Osteoblast (primary cell): Measurements from ENCODE around the gene STPG3. TPM values are rescaled to one million over a fixed set of nuclear protein-coding genes. Genes with fewer than 3 reads are reported as not detected.

Experiments used
- DNase-seq: peaks from one replicate; pipeline ENCODE4 v3.0.0; 2011; ENCODE audit warnings: low spot score, mixed read lengths; ENCODE audit not compliant: insufficient read length; ENCODE audit errors: missing footprints
- H2AFZ ChIP-seq: 2 replicates; pipeline ENCODE4 v1.6.0; 2011; ENCODE audit warnings: mild to moderate bottlenecking, low read length
- H3K27ac ChIP-seq: 2 replicates; pipeline ENCODE4 v1.5.1; 2011; ENCODE audit warnings: mild to moderate bottlenecking, low read depth, low read length, moderate library complexity
- H3K27me3 ChIP-seq: 2 replicates; pipeline ENCODE4 v1.6.0; 2012; ENCODE audit warnings: mild to moderate bottlenecking, control low read depth, inconsistent platforms, low read length, moderate library complexity; ENCODE audit not compliant: insufficient read depth
- H3K36me3 ChIP-seq: 2 replicates; pipeline ENCODE4 v1.5.1; 2011; ENCODE audit warnings: mild to moderate bottlenecking, low read length, control low read depth, moderate library complexity; ENCODE audit not compliant: insufficient read depth
- H3K4me1 ChIP-seq: 2 replicates; pipeline ENCODE4 v1.5.1; 2011; ENCODE audit warnings: mild to moderate bottlenecking, low read length, control low read depth, moderate library complexity; ENCODE audit not compliant: insufficient read depth
- H3K4me2 ChIP-seq: 2 replicates; pipeline ENCODE4 v1.6.0; 2011; ENCODE audit warnings: mild to moderate bottlenecking, low read length; ENCODE audit not compliant: insufficient read depth
- H3K4me3 ChIP-seq: fragments of 200-600 bp; sonication (generic); 3 replicates; pipeline ENCODE4 v1.5.1; 2012; ENCODE audit warnings: mild to moderate bottlenecking, low read length, inconsistent platforms; ENCODE audit not compliant: insufficient read depth
- H3K79me2 ChIP-seq: 2 replicates; pipeline ENCODE4 v1.6.0; 2012; ENCODE audit warnings: mild to moderate bottlenecking, low read length, control low read depth, inconsistent platforms; ENCODE audit not compliant: insufficient read depth
- H3K9me3 ChIP-seq: 2 replicates; pipeline ENCODE4 v1.5.1; 2011; ENCODE audit warnings: low read depth, low read length, control low read depth
- H4K20me1 ChIP-seq: 2 replicates; pipeline ENCODE4 v1.6.0; 2012; ENCODE audit warnings: mild to moderate bottlenecking, low read length, control low read depth; ENCODE audit not compliant: insufficient read depth
- CTCF ChIP-seq: IDR thresholded peaks from 2 replicates; pipeline ENCODE4 v1.5.1; 2011; ENCODE audit warnings: mild to moderate bottlenecking, low read depth, low read length, moderate library complexity; ENCODE audit errors: extremely low read depth
- total RNA-seq: library from RNA; depleted of rRNA; stranded (reverse); fragments of >200 nt; gene quantifications from 2 replicates; pipeline ENCODE4 v1.2.3, GENCODE V29; 2012

STPG3 gene
- total RNA-seq, 1 donor, result 0.36 TPM

- no peak overlapping the region for H2AFZ ChIP-seq
- no peak overlapping the region for H3K4me3 ChIP-seq
Measured at GRCh38 chr9:137217276-137218211, 33.5 kb upstream of the STPG3 start.

GRCh38 chr9:137218212-137218753 is 32.8 kb upstream of the STPG3 start:
- Histone ChIP-seq H3K4me1 (peaks cover 20% of the 10 kb centered on the region), H3K4me3 (no peak overlapping the region), H4K20me1 (no peaks in the 10 kb centered on the region), H3K79me2 (no peaks in the 10 kb centered on the region), H3K9me3 (no peaks in the 10 kb centered on the region), H3K36me3 (no peaks in the 10 kb centered on the region), H3K27ac (no peak overlapping the region), H3K27me3 (no peaks in the 10 kb centered on the region), H3K4me2 (no peak overlapping the region), H2AFZ (no peak overlapping the region)
- DNase-seq, result no peak
- TF ChIP-seq CTCF, result no peak

More at GRCh38 chr9:137217276-137218211, 33.5 kb upstream of the STPG3 start:
- Histone ChIP-seq H3K4me1 (peaks cover 15% of the 10 kb centered on the region), H3K79me2 (no peaks in the 10 kb centered on the region), H4K20me1 (no peaks in the 10 kb centered on the region), H3K36me3 (no peaks in the 10 kb centered on the region), H3K9me3 (no peaks in the 10 kb centered on the region), H3K27me3 (no peaks in the 10 kb centered on the region), H3K27ac (no peak overlapping the region), H3K4me2 (no peak overlapping the region)
- TF ChIP-seq CTCF, result no peak
- DNase-seq, result no peak

GRCh38 chr9:137218754-137219271 is 32.3 kb upstream of the STPG3 start:
- no peaks in the 10 kb centered on the region for H3K79me2 ChIP-seq
- no peak for TF ChIP-seq CTCF
- H4K20me1 ChIP-seq, result no peaks in the 10 kb centered on the region
- H3K27ac ChIP-seq, result no peak overlapping the region
- no peaks in the 10 kb centered on the region for H3K27me3 ChIP-seq
- H3K4me2 ChIP-seq, result peak overlapping the region; percentile 24
- DNase-seq, result peak; percentile 99
- no peaks in the 10 kb centered on the region for H3K36me3 ChIP-seq
- no peak overlapping the region for H2AFZ ChIP-seq
- peaks cover 20% of the 10 kb centered on the region for H3K4me1 ChIP-seq
- H3K4me3 ChIP-seq, result no peak overlapping the region
- H3K9me3 ChIP-seq, result no peaks in the 10 kb centered on the region

DNA sequence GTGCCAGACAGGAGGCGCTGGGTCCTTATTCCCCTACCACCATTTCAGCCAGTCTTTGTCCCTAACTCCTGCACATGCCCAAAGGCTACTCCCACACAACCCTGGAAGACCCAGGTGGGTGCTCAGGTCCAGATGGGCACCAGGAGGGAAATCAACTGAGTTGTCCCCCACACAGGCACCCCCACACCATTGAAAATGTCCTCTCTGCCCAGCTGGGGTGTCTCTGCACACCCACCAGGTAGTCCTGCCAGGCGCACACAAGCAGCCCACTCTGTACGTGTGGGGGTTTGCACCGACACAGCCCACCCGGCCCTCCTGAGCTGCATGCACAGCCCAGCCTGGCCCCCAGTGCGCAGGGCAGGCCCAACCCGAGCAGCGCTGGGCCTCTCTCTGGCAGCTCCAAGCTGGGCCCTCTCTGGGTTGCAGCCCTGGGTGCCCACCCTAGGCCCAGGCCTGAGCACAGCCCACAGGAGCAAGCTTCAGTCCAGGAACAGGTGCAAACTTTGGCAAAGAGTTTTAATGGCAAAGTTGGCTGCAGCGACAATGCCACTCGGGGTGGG is 31.2 kb upstream of the STPG3 start:
- no peaks in the 10 kb centered on the region for H3K79me2 ChIP-seq
- H3K9me3 ChIP-seq, result no peaks in the 10 kb centered on the region

More for the DNA sequence above, 31.2 kb upstream of the STPG3 start:
- H3K4me2 ChIP-seq, result no peak overlapping the region
- H3K4me1 ChIP-seq, result peaks cover 24% of the 10 kb centered on the region
- no peak overlapping the region for H2AFZ ChIP-seq
- TF ChIP-seq CTCF, result no peak
- H3K27me3 ChIP-seq, result no peaks in the 10 kb centered on the region
- H3K36me3 ChIP-seq, result no peaks in the 10 kb centered on the region
- no peak overlapping the region for H3K27ac ChIP-seq
- H4K20me1 ChIP-seq, result no peaks in the 10 kb centered on the region
- no peak overlapping the region for H3K4me3 ChIP-seq
- DNase-seq, result no peak
